DOHH2 (cell line): ENCODE measurements around the gene RNGTT.

Source experiments
- CTCF ChIP-seq: fragments of 200-600 bp; sonication (generic); IDR thresholded peaks from one replicate; pipeline ENCODE4 v1.5.1; 2014; ENCODE audit warnings: antibody characterized with exemption, mild to moderate bottlenecking, low read depth, low read length; ENCODE audit not compliant: poor library complexity, severe bottlenecking
- EZH2phosphoT487 ChIP-seq: fragments of 200-600 bp; sonication (generic); IDR thresholded peaks from 2 replicates; pipeline ENCODE4 v1.6.1; 2017; ENCODE audit warnings: borderline replicate concordance, mild to moderate bottlenecking, antibody characterized with exemption, low read length, moderate library complexity, mixed read lengths

- TF ChIP-seq CTCF (no peak), EZH2phosphoT487 (no peak)
Measured at GRCh38 chr6:88728756-88729155, 234.7 kb downstream of the RNGTT start.
